OCI-LY3 (cell line): ENCODE measurements around the gene CASK.

Experiments
- H2AFZ ChIP-seq: fragments of 200-600, 300-600 bp; shearing (Covaris generic); 2 replicates; pipeline ENCODE4 v1.6.0; 2014; ENCODE audit warnings: antibody characterized with exemption, low read depth, low read length
- H3K27ac ChIP-seq: fragments of 200-600, 300-600 bp; sonication (generic); 2 replicates; pipeline ENCODE4 v1.5.1; 2014; ENCODE audit warnings: mild to moderate bottlenecking, low read length, moderate library complexity, mixed read lengths
- H3K27me3 ChIP-seq: fragments of 200-600, 300-600 bp; sonication (generic); 2 replicates; pipeline ENCODE4 v1.6.1; 2014; ENCODE audit warnings: low read depth, low read length, mixed read lengths
- H3K36me3 ChIP-seq: fragments of 200-600, 300-600 bp; sonication (generic); replicated peaks from 2 replicates; pipeline ENCODE3; 2014; ENCODE audit warnings: low read depth, low read length, mixed read lengths
- H3K4me1 ChIP-seq: fragments of 300-600, 200-600 bp; sonication (generic); 2 replicates; pipeline ENCODE4 v1.6.1; 2014; ENCODE audit warnings: low read length, mixed read lengths
- H3K4me2 ChIP-seq: fragments of 200-600, 300-600 bp; sonication (generic); 2 replicates; pipeline ENCODE4 v1.6.1; 2014; ENCODE audit warnings: low read length, mixed read lengths
- H3K4me3 ChIP-seq: fragments of 300-600, 200-600 bp; sonication (generic); 2 replicates; pipeline ENCODE4 v1.5.1; 2014; ENCODE audit warnings: antibody characterized with exemption, mild to moderate bottlenecking, low read length, moderate library complexity
- H3K79me2 ChIP-seq: fragments of 300-600, 200-600 bp; shearing (Covaris generic); 2 replicates; pipeline ENCODE4 v1.6.1; 2014; ENCODE audit warnings: mild to moderate bottlenecking, low read length, mixed read lengths
- H3K9ac ChIP-seq: fragments of 300-600, 200-600 bp; shearing (Covaris generic); 2 replicates; pipeline ENCODE4 v1.6.0; 2014; ENCODE audit warnings: mild to moderate bottlenecking, low read length, moderate library complexity
- H3K9me3 ChIP-seq: fragments of 200-600, 300-600 bp; shearing (Covaris generic); 2 replicates; pipeline ENCODE4 v1.6.1; 2014; ENCODE audit warnings: low read length, mixed read lengths; ENCODE audit not compliant: insufficient read depth
- H4K20me1 ChIP-seq: fragments of 200-600, 300-600 bp; sonication (generic); 2 replicates; pipeline ENCODE4 v1.6.1; 2016; ENCODE audit warnings: low read length, mixed read lengths; ENCODE audit not compliant: insufficient read depth
- EZH2phosphoT487 ChIP-seq: fragments of 200-600 bp; shearing (Covaris generic); IDR thresholded peaks from 2 replicates; pipeline ENCODE4 v1.6.1; 2018; ENCODE audit warnings: antibody characterized with exemption, mixed run types, low read depth
- TF ChIP-seq, protein P1 (sequence below): fragments of 200-600, 300-600 bp; sonication (generic); IDR thresholded peaks from 2 replicates; pipeline ENCODE4 v1.5.1; 2014; ENCODE audit warnings: antibody characterized with exemption, low read length, low read depth

The CASK gene

DNA sequence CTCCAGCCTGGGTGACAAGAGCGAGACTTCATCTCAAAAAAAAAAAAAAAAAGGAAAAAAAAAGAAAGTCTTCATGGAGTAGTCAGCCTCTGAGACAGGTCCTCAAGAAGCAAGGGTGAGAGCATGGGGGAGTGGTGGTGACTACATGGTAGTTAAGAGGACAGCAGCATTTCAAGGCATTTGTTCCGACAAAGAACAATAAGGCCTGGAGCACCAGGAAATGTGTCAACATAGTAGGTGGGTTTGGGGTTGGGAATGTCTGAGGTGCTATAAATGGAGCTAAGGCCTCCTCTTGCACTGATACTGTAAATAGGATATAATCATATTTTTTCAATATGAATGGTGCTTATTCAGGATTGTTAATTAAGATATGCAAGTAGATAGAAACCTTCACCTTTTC, 165.0 kb downstream of the CASK start:
- H3K27ac ChIP-seq: no peak overlapping the region
- no peaks in the 10 kb centered on the region for H3K9me3 ChIP-seq
- no peaks in the 10 kb centered on the region for H3K27me3 ChIP-seq
- no peaks in the 10 kb centered on the region for H3K79me2 ChIP-seq
- no peaks in the 10 kb centered on the region for H3K36me3 ChIP-seq
- no peak overlapping the region for H3K4me3 ChIP-seq
- TF ChIP-seq, protein P1, sequence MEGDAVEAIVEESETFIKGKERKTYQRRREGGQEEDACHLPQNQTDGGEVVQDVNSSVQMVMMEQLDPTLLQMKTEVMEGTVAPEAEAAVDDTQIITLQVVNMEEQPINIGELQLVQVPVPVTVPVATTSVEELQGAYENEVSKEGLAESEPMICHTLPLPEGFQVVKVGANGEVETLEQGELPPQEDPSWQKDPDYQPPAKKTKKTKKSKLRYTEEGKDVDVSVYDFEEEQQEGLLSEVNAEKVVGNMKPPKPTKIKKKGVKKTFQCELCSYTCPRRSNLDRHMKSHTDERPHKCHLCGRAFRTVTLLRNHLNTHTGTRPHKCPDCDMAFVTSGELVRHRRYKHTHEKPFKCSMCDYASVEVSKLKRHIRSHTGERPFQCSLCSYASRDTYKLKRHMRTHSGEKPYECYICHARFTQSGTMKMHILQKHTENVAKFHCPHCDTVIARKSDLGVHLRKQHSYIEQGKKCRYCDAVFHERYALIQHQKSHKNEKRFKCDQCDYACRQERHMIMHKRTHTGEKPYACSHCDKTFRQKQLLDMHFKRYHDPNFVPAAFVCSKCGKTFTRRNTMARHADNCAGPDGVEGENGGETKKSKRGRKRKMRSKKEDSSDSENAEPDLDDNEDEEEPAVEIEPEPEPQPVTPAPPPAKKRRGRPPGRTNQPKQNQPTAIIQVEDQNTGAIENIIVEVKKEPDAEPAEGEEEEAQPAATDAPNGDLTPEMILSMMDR: no peak
- no peak for TF ChIP-seq EZH2phosphoT487
- no peak overlapping the region for H3K9ac ChIP-seq
- H2AFZ ChIP-seq: no peak overlapping the region
- H3K4me2 ChIP-seq: no peak overlapping the region
- H3K4me1 ChIP-seq: no peaks in the 10 kb centered on the region
- peaks cover 10% of the 10 kb centered on the region; the same call in 1 of the 2 replicates for H4K20me1 ChIP-seq

DNA sequence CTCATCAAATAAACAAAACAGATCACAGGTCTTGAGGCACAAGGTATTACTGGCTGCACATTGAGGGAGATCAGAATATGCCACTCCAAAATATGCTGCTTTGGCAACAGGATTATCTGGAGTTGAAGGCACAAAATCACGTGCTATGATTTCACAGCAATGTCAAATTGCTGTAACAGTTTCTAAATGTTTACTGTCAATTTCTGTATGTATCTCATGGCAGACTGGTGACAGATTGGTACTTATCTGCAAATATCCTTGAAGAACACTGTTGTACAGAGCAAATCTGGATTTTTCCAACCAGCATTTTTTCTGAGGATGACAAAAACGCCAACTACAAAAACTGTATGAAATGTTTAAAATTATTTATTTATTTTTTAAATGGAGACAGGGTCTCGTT, 172.6 kb downstream of the CASK start:
- H3K4me3 ChIP-seq: no peak overlapping the region
- H3K27me3 ChIP-seq: no peaks in the 10 kb centered on the region

DNA sequence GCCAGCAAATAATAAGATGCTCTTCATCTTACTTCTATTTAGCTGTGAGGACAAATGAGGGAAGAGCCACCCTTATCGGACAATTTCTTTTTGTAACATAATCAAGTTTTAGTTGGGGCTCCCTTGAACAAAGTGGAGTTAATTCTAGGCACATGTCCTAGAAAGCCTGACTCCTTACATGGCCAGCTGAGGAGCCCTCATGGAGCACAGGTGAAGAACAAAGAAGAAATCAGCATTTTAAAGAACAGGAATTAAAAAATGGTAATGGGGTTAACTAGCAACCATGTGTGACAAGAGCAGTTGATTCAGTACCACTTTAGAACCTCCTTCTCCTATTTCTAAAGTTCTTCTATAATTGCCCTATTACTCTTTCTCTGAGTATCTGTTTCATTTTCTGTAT, 183.5 kb downstream of the CASK start:
- H3K79me2 ChIP-seq: no peaks in the 10 kb centered on the region
- H3K9me3 ChIP-seq: no peaks in the 10 kb centered on the region
- no peaks in the 10 kb centered on the region; the same call in 1 of the 2 replicates for H4K20me1 ChIP-seq
- no peak overlapping the region for H2AFZ ChIP-seq
- no peak overlapping the region for H3K4me2 ChIP-seq
- TF ChIP-seq, protein P1: no peak
- no peak for TF ChIP-seq EZH2phosphoT487
- H3K4me3 ChIP-seq: no peak overlapping the region
- peaks cover 2% of the 10 kb centered on the region for H3K36me3 ChIP-seq
- peaks cover 12% of the 10 kb centered on the region; the same call in 1 of the 2 replicates for H3K4me1 ChIP-seq
- H3K9ac ChIP-seq: no peak overlapping the region
- H3K27me3 ChIP-seq: no peaks in the 10 kb centered on the region
- no peak overlapping the region for H3K27ac ChIP-seq

More for the DNA sequence above, 172.6 kb downstream of the CASK start:
- TF ChIP-seq, protein P1: no peak
- no peak for TF ChIP-seq EZH2phosphoT487
- Histone ChIP-seq H3K27ac (no peak overlapping the region), H2AFZ (no peak overlapping the region), H3K36me3 (no peaks in the 10 kb centered on the region), H4K20me1 (no peaks in the 10 kb centered on the region), H3K4me1 (no peaks in the 10 kb centered on the region), H3K9me3 (no peaks in the 10 kb centered on the region), H3K4me2 (no peak overlapping the region), H3K79me2 (no peaks in the 10 kb centered on the region), H3K9ac (no peak overlapping the region)

DNA sequence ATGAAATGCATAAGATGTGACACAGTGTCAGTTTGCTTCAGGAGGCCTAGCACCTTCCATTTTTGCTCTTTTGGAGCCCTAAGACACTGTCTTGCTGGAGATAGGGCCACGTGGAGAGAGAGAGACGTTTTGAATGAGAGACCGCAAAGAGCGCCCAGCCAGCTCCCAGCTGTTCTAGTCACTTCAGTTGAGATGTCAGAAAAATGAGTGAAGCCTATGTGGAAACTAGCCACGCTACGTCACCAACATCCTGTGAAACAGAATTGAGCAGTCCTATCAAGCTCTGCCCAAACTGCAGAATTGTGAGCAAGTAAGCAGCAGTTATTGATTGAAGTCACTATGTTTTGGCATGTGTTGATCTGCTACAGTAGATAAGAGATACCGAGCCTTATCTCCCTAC, 186.3 kb downstream of the CASK start:
- Histone ChIP-seq H3K27ac (no peak overlapping the region), H3K27me3 (no peaks in the 10 kb centered on the region), H3K4me3 (no peak overlapping the region), H3K79me2 (no peaks in the 10 kb centered on the region), H3K36me3 (no peaks in the 10 kb centered on the region), H3K9me3 (no peaks in the 10 kb centered on the region), H2AFZ (no peak overlapping the region), H3K4me2 (no peak overlapping the region), H4K20me1 (peaks cover 8% of the 10 kb centered on the region), H3K4me1 (peaks cover 25% of the 10 kb centered on the region), H3K9ac (no peak overlapping the region)
- TF ChIP-seq, protein P1: no peak
- TF ChIP-seq EZH2phosphoT487: no peak
